Activated CD8-positive, alpha-beta memory T cell treated with anti-CD3 and anti-CD28 coated beads for 36 hours (primary cell): Measurements from ENCODE around the gene FUT8. TPM values are rescaled to one million over a fixed set of nuclear protein-coding genes. Genes with fewer than 3 reads are reported as not detected.
"Not testable (repeated sequence)": the region's sequence is repeated elsewhere in the genome, so short reads cannot be mapped to it uniquely, and the experiment has no call there.

Experiments
- CTCF ChIA-PET: fragments of 350-600 bp; sonication (Branson Sonifier 250); formaldehyde crosslinking; loops from one replicate; lab custom pipeline; 2021; ENCODE audit warnings: antibody characterized with exemption; lab: Charles Lee
- POLR2A ChIA-PET: fragments of 350-600 bp; sonication (Branson Sonifier 250); formaldehyde crosslinking; loops from one replicate; lab custom pipeline; 2021; ENCODE audit warnings: antibody characterized with exemption; lab: Charles Lee
- total RNA-seq, 2 experiments: library from RNA; stranded (reverse); gene quantifications; one replicate each; pipeline ENCODE4 v1.2.3, GENCODE V29; 2021

FUT8 gene
- total RNA-seq, 2 experiments from 2014 or later: 90.1 to 95.2 TPM

DNA sequence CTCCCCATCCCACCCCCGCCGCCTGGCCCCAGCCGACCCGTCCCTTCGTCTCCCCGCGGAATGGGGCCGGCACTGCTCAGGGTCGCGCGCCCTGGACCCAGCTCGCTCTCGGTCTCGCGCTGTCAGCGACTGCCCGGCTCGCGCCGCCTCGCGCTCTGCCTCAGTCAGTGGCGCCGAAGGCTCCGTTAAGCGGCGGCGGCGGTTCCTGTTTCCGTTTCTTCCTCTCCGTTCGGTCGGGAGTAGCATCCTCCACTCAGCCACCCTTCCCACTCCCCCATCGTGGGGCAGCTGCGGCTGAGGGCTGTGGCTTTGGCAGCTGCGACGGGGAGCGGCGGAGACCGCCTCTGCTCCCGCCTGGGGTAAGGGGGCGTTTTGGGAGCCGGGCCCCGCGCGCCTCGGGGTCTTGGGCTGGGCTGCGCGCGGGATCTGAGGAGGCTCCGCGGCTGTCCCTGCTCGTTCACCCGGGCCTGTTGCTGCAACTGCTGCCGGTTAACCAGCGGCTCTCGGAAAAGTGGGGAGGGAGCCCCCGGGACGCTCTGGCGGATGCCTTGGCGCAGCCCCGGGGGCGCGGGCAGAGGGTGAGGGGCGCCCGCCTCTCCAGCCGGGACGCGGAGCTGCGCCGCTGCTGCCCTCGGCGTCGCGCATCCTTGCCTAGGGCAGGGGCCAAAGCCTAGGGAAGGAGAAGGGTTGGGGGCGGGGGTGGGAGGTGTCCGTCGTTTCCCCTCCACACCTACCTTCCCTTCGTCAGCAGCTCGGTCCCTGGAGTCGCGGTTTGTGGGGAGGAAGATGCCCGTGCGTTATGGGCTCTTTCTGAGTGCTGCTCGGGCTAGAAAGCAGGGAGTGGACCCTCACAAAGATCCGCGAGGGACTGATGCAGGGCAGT, 567 bp downstream of the FUT8 start:
- CTCF ChIA-PET: interaction anchor here (0.7 to 1.9 kb wide), 6 partner anchors 11 to 547 kb away, joined by 3 to 6 read pairs (median 4); no protein-coding TSS in a partner anchor
- POLR2A ChIA-PET: interaction anchor here (0.6 to 3.2 kb wide), 3 partner anchors 126 to 206 kb away, joined by 3 to 25 read pairs (median 4); no protein-coding TSS in a partner anchor

DNA sequence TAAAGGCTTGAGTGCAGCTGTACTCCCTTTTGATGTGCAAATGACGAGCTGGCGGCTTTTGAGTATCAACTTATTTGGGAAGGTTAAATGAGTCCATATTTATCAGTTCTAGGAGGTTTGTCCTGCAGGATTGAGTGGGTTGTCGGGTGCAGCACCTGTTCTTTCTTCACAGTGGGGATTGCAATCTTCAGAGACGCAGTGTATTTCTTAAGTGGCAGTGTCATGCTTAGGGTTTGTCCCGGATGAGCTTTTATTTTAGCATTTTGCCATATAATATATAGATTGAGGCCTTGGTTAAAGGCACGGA, 1.2 kb downstream of the FUT8 start:
- ChIA-PET POLR2A (interaction anchor here (0.6 to 3.2 kb wide), 3 partner anchors 63 to 151 kb away, joined by 4 to 25 read pairs (median 5); no protein-coding TSS in a partner anchor), CTCF (interaction anchor here (1.0 to 1.9 kb wide), 5 partner anchors 63 to 547 kb away, joined by 3 to 6 read pairs (median 5); no protein-coding TSS in a partner anchor)

DNA sequence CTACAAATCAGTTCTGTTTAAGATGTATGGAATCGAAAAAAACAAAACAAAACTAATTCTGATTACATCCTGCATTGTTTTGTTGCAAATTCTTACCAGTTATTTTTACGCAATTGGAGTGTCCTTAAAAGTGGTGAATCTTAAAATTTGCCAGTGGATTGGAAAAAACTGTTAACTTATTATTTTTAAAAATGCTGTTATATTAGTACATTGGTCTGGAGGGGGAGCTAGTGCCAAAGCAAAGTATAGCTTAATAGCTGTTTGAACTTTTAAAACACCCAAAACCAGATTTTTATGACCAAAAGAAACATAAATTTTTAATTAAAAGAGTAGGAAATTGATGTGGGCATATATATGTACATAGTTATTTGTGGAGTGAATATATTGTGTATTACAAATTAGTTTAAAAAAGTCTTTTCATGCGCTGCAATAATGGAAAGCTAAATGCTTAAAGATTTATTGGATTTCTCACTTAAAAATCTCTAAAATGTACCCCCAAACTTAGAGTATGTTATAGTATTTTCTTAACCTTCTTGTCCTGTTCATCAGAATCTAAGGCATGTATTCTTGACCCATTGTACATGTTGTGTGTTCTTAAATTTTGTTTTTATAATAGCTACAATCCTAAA, 2.5 kb downstream of the FUT8 start:
- ChIA-PET CTCF (interaction anchor here (0.6 to 1.6 kb wide), 9 partner anchors 77 to 417 kb away, joined by 3 to 8 read pairs (median 3); no protein-coding TSS in a partner anchor), POLR2A (no interaction called here)

DNA sequence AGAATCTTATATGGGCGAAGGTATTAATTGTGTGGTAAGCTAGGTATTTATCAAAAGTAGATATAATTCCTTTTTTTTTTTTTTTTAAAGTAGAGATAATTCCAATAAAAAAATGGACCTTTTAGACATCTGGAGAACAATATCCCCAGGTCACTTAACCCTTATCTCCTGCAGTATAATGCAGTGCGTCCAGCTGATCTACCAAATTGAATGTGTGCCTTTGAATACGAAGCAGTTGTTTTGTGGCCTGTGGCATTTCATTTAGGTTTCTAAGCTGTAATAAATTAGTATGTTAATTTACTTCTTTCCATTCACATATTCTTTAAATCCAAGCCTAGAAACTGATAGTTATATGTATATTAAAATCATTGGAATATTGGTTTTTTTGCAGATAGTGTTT, 3.1 kb downstream of the FUT8 start:
- ChIA-PET CTCF (interaction anchor here (0.6 to 1.6 kb wide), 5 partner anchors 129 to 416 kb away, joined by 3 to 8 read pairs (median 4); no protein-coding TSS in a partner anchor), POLR2A (interaction anchor here (0.5 kb wide), 1 partner anchor 129 kb away, joined by 3 read pairs; no protein-coding TSS in a partner anchor)

DNA sequence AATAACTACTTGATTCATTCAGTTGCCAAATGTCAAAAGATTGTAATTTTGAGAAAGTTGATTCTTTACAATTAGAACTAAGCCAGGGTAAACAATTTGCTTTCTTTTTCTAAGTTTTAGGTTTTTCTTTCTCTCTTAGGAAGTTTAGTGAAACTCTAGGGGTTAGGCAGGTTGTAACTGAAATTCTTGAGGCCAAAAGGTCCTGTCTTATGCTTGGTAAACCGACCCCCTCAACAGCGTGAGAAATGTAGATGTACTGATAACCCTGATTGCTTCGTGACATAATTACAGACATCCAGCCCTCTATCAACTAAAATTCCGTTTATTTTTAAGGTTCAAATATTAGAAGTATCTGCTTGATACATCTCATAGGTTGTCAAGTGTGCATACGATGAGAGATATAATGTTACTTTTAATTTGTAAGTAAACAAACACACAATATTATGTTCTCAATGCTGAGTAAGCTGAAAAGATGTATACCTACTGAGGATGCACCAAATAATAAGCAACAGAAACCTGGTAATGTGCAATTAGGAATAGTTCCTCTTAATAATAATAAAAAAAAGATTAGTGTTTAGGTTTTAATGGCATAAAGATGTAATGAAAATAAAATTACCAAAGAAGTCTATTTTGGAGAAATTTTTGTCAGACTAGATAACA, 7.2 kb downstream of the FUT8 start:
- CTCF ChIA-PET: no interaction called here
- POLR2A ChIA-PET: no interaction called here

DNA sequence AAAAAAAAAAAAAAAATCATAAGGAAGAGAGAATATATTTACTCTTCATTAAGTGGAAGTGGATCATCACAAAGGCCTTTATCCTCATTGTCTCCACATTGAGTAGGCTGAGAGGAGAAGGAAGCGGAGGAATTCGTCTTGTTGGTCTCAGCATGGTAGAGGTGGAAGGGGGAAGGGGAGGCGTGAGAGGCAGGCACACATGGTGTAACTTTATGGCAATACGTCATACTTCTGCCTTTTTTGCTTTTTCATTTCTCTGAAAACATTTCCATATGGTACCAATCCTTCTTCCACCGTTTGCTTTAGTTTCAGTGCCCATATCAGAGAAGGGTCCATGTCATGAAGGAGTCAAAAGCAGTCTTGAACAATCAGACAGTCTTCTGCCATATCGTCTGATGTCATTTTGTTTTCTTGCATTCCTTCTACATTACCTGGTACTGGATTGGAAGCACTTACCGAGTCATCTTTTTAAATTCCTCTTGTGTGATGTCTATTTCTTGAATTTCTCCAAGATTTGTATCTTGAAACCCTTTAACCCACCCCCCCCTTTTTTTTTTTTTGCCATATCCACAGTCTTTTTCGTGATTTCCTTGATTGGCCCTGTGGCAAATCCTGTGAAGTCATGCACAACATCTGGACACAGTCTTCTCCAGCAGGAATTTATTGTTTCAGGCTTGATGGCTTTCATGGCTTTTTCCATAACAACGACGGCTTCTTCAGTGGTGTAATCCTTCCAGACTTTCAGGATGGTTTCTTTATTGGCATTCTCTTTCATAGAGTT, 8.9 kb downstream of the FUT8 start:
- POLR2A ChIA-PET: interaction anchor here (0.7 kb wide), 1 partner anchor 208 kb away, joined by 5 read pairs; no protein-coding TSS in a partner anchor
- CTCF ChIA-PET: no interaction called here

DNA sequence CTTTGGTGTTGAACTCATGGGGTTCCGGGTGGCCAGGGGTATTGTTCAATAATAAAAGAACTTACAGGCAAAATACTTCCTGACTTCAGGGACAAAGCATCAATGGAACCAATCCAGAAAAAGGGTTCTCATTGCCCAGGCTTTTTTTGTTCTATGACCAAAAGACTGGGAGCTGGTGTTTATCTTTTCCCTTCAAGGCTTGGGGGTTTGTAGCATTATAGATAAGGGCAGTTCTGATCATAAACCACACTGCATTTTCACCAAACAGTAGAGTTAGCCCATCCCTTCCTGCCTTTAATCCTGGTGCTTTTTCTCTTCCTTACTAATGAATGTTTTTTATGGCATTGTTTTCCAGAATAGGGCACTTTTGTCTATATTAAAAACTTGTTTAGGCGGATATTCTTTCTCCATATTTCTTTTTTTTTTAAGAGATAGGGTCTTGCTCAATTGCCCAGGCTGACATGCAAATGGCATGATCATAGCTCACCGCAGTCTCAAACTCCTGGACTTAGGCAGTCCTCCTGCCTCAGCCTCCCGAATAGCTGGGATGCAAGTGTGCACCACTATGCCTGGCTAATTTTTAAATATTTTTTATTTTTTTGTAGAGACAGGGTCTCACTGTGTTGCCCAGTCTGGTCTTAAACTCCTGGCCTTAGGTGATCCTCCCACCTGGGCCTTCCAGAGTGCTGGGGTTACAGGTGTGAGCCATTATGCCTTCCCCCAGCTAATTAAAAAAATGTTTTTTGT, 9.7 kb downstream of the FUT8 start:
- CTCF ChIA-PET: no interaction called here
- POLR2A ChIA-PET: no interaction called here

DNA sequence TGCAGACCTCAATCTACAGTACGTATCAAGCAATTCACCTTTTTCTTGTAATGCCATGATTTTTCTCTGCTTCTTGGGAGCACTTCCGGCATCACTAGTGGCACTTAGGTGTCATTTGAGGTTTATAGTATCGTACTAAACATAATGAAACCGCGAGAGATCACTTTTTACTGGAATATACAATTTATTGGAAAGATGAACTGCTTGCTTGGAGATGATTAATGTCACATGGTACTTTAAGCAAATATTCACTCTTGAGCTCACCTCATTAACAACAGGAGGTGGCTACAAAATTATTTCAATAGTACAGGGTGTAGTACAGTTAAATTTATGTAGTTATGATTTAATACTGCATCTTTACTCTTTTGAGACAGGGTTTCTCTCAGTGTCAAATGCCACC, 11.5 kb downstream of the FUT8 start:
- POLR2A ChIA-PET: interaction anchor here (1.1 kb wide), 1 partner anchor 9 kb away, joined by 3 read pairs; no protein-coding TSS in a partner anchor
- CTCF ChIA-PET: interaction anchor here (1.0 to 1.5 kb wide), 3 partner anchors 11 to 78 kb away, joined by 3 to 4 read pairs (median 4); no protein-coding TSS in a partner anchor

DNA sequence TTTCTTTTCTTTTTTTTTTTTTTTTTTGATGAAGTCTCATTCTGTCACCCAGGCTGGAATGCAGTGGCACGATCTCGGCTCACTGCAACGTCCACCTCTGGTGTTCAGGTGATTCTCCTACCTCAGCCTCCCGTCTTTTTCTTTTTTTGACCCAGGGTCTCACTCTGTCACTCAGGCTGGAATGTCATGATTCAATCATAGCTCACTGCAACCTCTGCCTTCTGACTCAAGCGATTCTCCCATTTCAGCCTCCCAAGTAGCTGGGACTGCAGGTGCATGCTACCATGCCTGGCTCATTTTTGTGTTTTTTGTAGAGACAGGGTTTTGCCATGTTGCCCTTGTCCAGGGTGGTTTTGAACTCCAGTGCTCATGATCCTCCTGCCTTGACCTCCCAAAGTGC, 12.0 kb downstream of the FUT8 start:
- CTCF ChIA-PET: interaction anchor here (1.5 kb wide), 1 partner anchor 11 kb away, joined by 3 read pairs; no protein-coding TSS in a partner anchor
- POLR2A ChIA-PET: interaction anchor here (0.7 to 1.1 kb wide), 2 partner anchors 9 to 63 kb away, joined by 3 read pairs; no protein-coding TSS in a partner anchor

DNA sequence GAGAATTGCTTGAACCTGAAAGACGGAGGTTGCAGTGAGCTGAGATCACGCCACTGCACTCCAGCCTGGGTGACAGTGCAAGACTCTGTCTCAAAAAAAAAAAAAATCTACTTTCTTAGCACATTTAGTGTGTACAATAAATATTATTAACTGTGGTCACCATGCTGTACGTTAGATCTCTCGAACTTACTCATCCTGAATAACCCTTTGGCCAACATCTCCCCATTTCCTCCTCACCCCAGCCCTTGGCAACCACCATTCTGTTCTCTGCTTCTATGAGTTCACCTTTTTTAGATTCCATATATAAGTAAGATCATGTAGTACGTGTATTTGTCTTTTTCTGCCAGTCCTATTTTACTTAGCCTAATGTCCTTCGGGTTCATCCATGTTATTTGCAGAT, 13.4 kb downstream of the FUT8 start:
- CTCF ChIA-PET: no interaction called here
- POLR2A ChIA-PET: no interaction called here

DNA sequence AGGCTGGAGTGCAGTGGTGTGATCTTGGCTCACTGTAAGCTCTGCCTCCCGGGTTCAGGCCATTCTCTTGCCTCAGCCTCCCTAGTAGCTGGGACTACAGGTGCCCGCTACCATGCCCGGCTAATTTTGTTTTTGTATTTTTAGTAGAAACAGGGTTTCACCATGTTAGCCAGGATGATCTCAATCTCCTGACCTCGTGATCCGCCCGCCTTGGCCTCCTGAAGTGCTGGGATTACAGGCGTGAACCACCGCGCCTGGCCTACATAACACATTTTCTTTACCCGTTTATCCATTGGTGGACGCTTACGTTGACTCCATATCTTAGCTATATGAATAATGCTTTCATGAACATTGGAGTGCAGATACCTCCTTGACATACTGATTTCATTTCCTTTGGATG, 14.4 kb downstream of the FUT8 start:
- CTCF ChIA-PET, POLR2A ChIA-PET: not testable (repeated sequence)

DNA sequence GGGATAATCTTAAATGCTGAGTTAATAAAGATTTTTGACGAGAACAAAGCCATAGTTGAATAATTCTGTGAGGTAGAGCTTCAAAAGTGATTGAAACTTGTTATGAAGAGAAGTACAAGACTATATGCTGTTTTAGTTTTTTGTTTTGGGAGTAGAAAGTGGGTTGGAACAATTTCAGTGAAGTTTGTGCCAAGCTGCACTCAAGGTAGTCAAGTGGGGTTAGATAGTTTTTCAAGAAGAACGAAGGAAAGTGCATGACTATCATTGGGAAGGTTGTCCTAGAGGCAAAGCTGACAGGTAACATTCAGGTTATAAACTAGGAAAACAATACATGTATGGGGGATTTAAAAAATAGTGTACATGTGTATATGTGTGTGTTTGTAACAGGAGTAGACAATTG, 16.2 kb downstream of the FUT8 start:
- POLR2A ChIA-PET: interaction anchor here (0.5 kb wide), 1 partner anchor 221 kb away, joined by 5 read pairs; no protein-coding TSS in a partner anchor
- CTCF ChIA-PET: interaction anchor here (1.2 kb wide), 1 partner anchor 396 kb away, joined by 3 read pairs; no protein-coding TSS in a partner anchor

DNA sequence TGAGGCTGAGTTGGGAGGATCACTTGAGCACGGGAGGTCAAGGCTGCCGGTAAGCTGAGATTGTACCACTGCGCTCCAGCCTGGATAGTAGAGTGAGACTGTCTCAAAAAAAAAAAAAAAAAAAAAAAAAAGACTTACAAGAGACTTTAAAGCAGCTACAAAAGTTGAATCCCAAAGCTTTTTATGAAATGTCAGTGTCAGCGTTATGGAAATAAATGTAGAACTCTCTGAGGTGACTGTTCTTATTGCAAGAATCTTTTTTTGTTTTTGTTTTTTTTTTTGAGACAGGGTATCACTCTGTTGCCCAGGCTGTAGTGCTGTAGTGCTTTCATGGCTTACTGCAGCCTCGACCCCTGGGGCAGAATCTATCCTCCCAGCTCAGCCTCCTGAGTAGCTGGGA, 17.2 kb downstream of the FUT8 start:
- CTCF ChIA-PET: interaction anchor here (0.7 to 1.2 kb wide), 3 partner anchors 30 to 395 kb away, joined by 3 to 4 read pairs (median 4); no protein-coding TSS in a partner anchor
- POLR2A ChIA-PET: no interaction called here

DNA sequence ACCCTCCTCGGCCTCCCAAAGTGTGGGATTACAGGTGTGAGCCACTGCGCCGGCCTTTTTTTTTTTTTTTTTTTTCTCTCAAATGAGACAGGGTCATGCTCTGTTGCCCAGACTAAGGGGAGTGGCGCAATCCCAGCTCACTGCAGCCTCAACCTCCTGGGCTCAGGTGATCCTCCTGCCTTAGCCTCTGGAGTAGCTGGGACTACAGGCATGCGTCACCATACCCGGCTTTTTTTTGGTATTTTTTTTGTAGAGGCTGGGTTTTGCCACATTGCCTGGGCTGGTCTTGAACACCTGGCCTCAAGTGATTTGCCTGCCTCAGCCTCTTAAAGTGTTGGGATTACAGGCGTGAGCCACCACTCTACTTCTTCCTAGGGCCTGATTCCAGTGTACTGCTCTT, 18.7 kb downstream of the FUT8 start:
- CTCF ChIA-PET: interaction anchor here (0.6 to 0.7 kb wide), 2 partner anchors 86 to 640 kb away, joined by 3 read pairs; no protein-coding TSS in a partner anchor
- POLR2A ChIA-PET: no interaction called here

DNA sequence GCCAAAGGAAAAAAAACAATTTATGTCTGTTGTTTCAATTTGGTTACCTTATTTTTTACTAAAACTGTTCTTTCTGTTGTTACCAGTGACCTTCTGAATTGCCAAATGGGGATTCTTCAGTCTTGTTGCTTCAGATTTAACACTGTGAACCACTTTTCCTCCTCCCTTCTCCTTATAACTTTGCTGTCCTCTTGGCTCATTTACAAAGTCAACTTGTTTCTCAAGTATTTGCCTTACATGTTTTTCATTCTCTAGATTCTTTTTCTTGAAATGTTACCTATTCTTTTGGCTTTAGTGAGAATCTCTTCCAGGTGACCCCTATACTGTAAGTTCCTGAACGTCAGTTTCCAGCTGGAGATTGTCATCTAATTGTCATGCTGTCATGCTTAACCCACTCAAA, 19.4 kb downstream of the FUT8 start:
- CTCF ChIA-PET: interaction anchor here (0.6 kb wide), 1 partner anchor 85 kb away, joined by 3 read pairs; no protein-coding TSS in a partner anchor
- POLR2A ChIA-PET: no interaction called here

DNA sequence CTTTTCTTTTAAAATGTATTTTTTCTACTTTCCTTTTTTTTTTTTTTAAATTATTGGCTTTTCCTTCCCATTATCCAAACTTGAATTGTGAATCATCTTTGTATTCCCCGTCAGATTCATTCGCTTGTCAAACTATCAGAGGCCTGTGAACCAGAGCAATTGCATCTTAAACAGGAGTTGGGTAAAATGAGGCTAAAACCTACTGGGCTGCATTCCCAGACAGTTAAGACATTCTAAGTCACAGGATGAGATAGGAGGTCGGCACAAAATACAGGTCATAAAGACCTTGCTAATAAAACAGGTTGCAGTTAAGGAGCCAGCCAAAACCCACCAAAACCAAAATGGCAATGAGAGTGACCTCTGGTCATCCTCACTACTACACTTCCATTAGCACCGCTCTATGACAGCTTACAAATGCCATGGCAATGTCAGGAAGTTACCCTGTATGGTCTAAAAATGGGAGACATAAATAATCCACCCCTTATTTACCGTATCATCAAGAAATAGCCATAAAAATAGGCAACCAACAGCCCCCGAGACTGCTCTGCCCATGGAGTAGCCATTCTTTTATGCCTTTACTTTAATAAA, 19.9 kb downstream of the FUT8 start:
- CTCF ChIA-PET: no interaction called here
- POLR2A ChIA-PET: interaction anchor here (1.0 kb wide), 1 partner anchor 8 kb away, joined by 3 read pairs; no protein-coding TSS in a partner anchor

DNA sequence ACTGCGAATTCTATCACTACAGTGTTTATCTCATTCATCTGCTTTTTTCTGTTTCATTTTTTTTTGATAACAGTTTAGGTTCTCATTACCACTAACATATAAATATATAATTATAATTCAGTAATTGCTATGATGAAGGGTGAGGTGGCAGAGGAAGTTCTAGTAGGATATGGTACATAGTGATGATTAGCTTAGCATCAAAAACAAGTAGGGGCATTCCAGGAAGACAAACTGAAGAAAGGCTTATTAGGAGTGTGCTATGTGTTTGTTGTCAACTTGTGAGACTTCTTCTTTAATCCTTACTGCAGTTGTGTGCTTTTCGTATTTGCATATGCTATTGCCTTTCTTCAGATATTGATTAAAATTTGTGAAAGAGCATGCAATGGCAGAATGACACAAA, 20.6 kb downstream of the FUT8 start:
- ChIA-PET CTCF (no interaction called here), POLR2A (interaction anchor here (1.0 kb wide), 1 partner anchor 9 kb away, joined by 3 read pairs; no protein-coding TSS in a partner anchor)
